OCI-LY7 (cell line): ENCODE data around the gene PDIA4.

Experiments
- EZH2phosphoT487 ChIP-seq: fragments of 200-600 bp; sonication (generic); IDR thresholded peaks from 2 replicates; pipeline ENCODE4 v1.6.1; 2018; ENCODE audit warnings: low read depth, borderline replicate concordance, mild to moderate bottlenecking, mixed run types, antibody characterized with exemption, low read length, moderate library complexity, mixed read lengths
- TF ChIP-seq, protein P1 (sequence below): fragments of 200-600 bp; sonication (generic); conservative IDR thresholded peaks from 2 replicates; pipeline ENCODE4 v1.5.1; 2014; ENCODE audit warnings: mild to moderate bottlenecking, antibody characterized with exemption, low read length, moderate library complexity, mixed read lengths

DNA sequence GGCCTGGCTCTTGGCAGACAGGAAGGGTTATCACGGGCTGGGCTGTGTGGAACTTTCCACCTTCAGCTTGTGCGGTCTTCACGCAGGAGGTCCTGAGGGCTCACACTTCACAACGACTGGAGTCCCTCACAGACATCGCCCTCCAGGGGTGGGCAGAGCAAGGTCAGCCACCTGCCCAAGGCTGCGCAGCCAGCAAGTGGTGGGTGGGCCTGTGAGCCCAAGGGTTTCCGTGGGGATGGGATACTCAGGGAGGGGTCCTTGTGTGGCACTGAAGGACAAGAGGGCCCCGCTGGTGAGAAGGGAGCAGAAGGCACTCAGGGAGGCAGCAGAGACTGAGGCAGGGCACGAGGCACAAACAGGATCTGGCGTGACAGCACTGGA lies 22.0 kb downstream of the PDIA4 start:
- TF ChIP-seq, protein P1, sequence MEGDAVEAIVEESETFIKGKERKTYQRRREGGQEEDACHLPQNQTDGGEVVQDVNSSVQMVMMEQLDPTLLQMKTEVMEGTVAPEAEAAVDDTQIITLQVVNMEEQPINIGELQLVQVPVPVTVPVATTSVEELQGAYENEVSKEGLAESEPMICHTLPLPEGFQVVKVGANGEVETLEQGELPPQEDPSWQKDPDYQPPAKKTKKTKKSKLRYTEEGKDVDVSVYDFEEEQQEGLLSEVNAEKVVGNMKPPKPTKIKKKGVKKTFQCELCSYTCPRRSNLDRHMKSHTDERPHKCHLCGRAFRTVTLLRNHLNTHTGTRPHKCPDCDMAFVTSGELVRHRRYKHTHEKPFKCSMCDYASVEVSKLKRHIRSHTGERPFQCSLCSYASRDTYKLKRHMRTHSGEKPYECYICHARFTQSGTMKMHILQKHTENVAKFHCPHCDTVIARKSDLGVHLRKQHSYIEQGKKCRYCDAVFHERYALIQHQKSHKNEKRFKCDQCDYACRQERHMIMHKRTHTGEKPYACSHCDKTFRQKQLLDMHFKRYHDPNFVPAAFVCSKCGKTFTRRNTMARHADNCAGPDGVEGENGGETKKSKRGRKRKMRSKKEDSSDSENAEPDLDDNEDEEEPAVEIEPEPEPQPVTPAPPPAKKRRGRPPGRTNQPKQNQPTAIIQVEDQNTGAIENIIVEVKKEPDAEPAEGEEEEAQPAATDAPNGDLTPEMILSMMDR: no peak
- no peak for TF ChIP-seq EZH2phosphoT487
